HL-60/S4 (cell line): ENCODE data around the gene DSCAML1.

ENCODE experiments used
- in situ Hi-C: fragments of 300-500 bp; cut with MboI; formaldehyde crosslinking; loops from 2 replicates; pipeline ENCODE4 v1.14.3; 2022; ENCODE audit warnings: low sequenced_read_pairs

The DSCAML1 gene

DNA sequence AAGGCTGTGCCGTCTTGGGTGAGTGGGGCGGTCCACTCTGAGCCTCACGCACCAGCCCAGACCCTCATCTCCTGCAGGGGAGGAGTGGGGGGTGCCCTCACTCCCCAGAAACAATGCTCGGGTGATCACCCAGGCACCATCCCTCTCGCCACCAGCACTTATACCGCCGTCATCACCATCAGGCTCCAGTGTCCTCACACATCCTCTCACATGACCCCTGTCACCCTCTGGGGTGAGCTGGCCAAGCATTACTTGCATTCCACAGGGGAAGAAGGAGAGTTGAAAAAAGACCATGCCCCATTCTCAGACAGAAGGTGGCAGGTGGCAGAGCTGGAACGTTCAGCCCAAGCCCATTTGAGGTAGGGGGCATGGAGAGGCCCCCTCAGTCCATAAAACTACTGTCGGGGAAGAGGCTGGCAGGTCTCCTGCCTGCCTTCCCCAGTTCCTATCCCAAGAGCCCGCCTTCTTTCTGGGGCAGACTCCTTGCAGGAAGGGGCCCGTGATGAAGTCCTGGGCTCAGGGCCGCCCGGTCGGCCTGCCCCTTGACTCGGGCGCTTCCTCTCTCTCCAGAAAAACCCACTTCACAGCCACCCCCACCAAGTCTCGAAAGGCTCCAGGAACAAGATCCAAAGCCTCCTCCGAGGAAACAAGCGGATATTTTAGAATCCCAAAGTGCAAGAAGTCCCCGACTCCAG is 153.3 kb downstream of the DSCAML1 start:
- in situ Hi-C loops: no loop called here

DNA sequence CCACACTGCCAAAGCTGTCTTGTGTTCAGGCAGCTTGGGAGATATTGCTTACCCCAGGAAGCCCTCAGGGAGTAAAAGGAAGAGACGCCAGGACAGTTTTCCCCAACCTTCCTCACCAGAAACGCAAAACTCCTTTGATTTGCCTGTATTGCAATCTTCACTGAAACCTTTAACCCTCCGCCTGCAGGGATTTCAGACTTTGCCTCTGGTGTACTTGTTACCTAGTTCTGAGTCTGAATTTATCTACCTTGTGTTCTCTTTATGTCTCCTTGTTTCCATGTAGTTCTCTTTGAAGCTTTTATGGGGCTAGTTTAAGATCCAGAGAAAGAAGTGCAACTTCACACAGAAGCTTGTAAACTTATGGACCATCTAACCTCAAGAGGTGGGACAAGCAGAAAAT is 154.2 kb downstream of the DSCAML1 start:
- in situ Hi-C loops: no loop called here

DNA sequence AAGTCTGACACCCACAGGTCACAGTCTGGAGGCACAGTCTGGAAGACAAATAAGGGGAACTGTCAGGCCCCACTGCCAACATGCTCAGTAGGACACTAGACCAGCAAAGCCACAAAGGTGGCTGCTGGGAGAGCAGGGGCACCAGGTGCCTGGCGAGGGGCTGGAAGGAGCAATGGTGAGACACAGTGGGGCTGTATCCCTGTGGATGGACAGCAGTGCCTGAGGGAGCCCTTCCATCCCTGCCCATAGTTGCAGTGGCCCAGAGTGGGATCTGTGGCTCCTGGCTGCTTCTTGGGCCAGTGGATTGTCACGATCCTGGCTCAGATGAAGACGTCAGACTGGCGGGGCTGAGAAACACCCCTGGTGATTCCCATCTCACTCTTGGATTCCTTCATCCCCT is 154.6 kb downstream of the DSCAML1 start:
- in situ Hi-C loops: no loop called here

DNA sequence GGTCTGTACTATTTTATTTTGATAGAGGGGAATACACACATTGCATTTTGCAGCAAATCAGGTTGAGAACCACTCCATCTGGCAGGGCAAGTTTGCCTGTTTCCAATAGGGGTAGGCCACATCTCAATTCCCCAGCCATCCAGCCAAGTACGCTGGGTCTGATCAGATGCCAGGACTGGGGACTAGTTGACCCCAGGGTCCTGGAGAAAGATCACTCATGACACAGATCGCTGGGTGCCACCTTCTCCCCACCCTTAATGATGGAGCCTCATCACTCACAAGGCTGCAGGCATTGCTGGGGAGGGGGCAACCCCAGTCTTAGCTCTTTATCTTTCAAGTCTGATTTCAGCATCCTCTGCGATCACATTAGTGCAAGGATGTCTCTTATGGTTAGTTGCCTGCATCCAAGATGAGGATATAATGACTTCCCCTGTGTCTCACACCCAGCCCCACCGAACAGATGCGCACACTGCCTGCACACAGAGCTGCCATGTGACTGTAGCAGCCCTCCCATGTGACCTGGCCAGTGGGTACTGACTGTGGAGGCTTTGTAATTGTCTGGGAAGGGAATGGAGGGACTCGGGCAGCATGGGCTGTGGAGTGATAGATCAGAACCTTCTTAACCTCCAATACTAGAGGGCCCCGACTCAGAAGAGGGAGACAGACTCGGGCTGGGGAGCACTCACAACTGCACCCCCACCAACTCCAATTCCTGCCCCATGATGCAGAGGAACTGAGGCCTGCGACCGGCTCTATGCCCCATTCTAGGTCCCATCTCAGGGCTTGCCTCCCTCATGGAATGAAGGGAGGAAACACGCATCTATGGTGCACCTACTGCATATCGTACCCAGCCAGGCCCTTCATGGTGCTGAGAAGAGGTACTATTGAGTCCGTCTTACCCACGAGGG is 155.8 kb downstream of the DSCAML1 start:
- in situ Hi-C loops: no loop called here

DNA sequence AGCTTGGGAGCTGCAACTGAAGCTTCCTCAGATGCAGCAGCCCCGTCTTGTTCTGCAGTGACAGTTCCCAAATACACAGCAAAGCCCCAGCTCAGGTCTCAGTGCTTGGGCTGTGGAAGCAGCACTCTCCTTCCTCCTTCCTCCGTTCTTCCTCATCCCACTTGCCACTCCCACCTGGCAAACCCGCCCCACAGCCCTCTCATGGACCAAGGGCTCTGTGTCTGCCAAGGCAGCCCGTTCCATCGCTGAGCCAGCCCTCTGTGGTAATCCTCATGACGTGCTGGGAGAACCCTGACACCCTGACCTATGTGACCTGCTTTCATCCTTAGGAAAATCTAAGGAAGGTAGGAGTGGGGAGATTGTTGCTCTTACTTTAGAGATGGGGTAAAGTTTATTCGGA is 157.0 kb downstream of the DSCAML1 start:
- in situ Hi-C loops: no loop called here

DNA sequence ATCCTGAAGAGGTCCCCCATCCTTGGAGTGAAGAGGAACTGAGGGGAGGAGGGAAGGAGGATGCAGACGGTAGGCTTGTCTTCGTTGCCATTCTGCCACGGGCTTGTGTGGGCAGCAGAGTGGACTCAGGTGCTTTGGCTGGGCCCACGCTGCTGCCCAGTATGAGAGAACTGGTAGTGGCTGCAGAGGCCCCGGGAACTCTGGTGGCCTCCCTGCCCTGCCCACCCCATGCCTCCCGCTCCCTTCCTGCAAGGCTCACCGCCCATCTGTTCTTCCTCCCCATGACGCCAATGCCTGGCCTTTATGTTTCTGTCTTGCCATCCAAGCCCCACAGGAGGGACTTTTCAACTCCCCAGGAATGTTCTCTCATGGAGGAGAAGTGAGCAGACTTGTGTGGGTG is 157.4 kb downstream of the DSCAML1 start:
- in situ Hi-C loops: no loop called here

DNA sequence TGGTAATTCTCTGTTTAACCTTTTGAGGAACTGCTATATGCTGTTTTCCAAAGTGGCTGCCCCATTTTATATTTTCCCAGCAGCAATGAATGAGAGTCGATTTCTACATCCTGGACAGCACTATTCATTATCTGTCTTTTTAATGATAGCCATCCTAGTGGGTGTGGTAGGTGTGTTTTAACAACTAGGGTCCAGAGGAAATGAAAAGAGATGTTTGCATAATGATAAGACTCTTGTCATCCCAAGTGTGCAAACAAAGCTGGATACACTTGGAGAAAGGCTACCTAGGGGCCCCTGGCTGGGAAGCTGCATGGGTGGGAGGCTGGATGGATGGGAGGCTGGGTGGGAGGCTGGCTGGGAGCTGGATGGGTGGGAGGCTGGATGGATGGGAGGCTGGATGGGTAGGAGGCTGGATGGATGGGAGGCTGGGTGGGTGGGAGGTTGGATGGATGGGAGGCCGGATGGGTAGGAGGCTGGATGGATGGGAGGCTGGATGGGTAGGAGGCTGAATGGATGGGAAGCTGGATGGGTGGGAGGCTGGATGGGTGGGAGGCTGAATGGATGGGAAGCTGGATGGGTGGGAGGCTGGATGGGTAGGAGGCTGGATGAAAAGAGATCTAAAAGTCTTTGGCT is 158.0 kb downstream of the DSCAML1 start:
- in situ Hi-C loops: no loop called here

DNA sequence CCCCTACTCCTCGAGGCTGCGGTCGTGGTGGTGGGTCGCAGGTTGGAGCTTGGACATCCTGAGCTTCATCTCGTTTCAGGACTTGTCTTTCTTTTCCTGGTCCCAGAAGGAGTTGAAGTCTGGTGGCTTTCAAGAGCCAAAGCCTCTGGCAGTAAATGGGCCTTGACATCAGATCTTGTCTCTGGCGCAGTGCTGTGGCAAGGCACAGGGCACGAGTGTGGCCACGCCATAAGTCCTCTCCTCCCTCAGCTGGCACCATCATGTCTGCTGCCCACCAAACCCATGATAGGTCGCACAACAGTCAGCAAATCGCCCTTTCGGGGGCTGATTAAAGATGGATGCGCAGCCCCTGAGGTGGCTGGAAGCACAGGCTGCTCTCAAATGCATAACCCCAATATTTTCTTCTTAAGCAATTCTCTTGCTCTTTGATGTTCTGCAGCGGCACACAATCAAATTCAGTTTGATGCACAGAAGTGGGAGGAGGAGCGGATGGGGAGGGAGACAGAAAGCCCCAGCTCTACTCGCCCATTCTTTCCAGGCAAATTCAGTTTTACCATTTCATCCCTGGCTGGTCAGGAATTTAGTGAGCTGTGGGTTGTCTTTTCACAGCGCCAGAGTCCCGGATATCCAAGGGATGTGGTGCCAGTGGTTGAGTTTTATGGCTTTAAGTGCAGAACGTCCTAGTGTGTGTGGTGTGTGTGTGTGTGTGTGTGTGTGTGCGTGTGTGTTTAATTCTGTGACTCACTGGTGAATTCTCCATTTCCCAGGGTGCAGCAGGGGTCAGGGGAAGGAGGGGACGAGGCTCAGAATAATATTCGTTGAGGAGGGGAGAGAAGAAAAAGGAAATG is 162.0 kb downstream of the DSCAML1 start:
- in situ Hi-C loops: no loop called here

DNA sequence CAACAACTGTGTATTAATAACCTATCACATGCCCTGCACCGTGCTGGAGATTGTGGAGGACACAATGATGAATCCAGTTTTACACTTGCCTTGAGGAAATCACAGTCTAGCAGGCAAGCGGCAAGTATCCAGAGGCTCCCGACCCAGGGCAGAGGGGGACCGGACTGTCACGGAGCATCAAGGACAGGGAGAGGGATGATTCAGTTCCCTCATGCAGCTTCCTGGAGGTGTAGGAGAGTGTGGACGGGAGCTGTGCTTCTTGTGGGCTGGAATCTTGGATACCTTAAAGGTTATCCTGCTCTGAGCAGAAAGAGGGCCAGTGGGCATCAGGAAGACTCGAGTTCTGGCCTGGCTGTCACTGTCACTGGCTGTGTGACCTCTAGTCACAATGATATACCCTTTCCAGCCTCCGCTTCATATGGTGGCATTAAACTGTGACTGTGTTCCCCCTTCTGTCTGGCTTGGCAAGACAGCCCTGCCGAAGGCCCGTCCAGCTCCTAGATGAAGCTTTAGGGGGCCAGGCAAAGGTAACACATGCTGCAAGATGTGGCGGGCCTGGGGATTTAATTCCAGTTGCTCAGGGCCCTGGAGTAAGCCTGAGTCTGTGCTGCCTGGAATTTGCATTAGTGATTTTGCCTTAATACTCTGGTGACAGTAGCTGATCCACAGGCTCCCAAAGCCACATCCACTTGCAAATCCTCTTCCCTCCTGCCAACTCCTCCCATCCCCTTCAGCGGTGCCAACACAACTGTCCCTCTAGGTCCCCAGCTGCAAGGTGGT is 162.8 kb downstream of the DSCAML1 start:
- in situ Hi-C loops: no loop called here

DNA sequence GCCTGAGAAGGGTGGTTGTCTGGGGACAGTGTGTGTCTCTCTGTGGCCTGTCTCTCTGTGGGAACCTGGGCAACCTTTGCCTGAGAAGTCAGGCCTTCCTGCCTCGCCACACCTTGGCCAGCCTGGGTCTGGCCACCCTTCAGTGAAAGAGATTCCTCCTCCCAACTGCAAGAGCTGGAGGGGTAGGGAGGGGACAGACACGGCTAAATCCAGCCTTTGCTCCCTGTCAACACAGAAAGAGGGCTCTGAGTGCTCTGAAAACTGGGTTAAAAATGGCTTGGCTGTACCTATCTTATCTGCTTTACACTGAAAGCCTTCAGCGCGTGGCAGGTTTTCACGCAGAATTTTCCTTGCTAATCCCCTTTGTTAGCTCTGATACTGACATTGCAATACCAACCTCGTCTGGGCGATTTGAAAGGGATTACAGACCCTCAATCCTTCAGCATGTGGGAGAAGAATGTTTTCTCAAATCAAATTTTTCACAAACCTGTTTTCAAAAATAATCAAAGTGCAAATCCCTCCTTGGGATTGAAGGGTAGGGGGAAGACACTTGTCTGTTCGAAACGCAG is 163.7 kb downstream of the DSCAML1 start:
- in situ Hi-C loops: no loop called here

DNA sequence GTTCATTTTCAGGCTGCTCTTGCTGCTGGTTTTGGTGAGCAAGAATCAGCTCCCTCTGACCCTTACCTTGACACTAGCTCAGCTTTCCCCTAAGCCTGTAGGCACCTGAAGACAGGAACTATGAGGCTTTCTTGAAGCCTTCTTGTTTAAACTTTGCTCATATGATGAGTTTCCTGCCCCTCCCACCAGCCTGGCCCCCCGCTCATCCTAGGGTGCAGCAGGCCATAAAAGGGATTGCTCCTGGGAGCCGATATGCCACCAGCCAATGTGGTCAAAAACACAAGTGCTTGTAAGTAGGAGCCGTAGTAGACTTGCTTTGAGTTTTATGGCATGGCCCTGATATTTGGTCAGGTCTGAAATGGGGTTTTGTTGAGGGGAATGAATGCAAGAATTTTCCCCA is 164.7 kb downstream of the DSCAML1 start:
- in situ Hi-C loops: no loop called here

DNA sequence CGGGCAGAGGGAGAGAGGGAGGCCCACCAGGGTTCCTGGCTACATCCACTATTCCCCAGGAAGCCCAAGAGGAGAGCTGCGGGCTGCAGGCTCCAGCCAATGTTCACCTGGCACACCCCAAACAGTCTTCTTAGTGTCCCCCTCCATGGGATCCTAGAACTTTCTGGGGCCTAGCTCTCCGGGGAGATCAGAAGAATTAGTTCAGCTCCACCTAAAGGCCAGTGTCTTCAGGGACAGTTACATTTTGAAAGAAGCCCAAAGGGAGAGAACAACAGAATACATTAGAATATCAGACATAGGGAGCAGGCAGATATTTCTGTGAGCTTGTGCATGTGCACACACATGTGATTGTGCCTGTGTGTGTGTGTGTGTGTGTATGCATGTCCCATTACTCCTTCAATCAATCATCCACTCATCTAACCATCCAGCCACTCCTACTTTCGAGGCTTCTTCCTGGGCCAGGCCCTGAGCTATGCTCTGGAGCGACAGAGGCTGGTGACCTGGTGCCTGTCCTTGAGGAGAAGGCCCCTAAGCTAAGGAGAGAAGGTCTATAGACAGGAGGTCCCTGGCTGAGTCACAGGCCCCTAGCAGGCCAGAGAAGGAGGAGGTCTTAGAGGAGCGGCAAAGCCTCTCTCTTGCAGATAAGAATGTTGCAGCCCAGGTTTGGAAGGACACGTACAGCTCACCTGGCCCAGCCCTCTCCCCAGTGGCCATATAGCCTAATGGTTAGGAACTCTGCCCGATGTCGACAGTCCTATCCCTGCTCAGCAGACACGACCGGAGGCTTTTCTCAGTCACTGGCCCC is 165.5 kb downstream of the DSCAML1 start:
- in situ Hi-C loops: no loop called here

DNA sequence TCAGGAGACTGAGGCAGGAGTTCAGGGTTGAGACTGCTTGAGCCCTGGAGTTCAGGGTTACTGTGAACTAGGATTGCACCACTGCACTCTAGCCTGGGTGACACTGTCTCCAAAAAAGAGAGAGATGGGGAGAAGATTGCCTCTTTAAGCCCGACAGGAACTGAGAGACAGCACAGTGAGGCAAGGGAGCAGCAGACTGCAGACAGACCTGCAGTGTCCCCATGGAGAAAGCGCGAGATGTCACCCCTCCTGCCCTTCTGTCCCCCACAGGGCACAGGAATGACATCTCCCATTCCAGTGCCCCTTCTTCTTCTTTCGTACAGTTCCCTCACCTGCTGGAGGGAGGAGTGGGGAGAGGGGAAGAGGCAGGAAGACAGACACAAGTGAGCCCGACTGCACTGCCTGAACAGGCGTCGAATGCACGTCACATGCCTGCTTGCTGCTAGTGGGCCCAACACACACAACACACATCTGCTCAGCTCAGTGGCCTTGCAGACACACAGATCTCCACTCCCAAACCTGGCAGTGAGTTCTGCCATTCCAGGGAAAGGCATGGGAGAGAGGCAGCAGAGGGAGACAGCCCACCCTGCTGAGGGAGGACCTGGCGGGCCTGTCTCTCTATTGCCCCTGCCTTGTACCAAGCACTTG is 167.0 kb downstream of the DSCAML1 start:
- in situ Hi-C loops: no loop called here

DNA sequence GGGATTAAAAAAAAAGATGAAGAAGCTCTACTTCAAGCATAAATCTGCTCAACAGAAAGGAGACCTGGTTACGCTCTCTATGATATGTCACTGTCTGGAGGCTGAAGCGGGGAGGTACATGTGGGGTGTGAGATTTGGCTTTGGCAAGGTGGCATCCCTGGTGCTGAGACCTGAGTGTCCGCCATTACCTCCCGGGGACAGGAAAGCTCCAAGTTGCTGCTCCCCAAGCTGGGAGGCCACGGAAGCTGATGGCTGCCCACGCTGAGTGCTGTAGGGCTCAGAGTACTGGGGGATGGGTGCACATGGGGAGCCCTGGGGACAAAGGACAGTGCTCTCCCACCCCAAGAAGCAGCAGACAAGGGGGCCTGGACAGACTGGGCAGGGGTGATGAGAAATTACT is 167.9 kb downstream of the DSCAML1 start:
- in situ Hi-C loops: no loop called here

DNA sequence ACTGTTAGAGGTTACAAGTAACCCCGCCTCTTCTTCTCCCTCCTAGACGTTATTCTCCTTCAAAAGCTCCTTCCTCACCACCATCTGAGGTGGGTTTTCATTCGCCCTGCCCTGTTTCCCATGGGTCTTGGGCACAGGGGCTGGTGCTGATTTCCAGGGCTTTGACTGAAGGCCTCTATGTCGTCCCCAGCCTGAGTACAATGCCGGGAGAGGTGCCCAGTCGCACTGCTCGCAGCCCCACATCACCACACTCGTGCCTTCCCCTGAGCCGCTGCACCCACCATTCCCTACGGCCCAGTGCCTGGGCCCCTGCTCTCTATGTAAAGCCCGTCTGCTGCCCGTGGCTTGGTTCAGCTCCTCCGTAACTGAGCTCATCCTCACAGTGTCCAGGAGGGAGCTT is 169.8 kb downstream of the DSCAML1 start:
- in situ Hi-C loops: no loop called here

DNA sequence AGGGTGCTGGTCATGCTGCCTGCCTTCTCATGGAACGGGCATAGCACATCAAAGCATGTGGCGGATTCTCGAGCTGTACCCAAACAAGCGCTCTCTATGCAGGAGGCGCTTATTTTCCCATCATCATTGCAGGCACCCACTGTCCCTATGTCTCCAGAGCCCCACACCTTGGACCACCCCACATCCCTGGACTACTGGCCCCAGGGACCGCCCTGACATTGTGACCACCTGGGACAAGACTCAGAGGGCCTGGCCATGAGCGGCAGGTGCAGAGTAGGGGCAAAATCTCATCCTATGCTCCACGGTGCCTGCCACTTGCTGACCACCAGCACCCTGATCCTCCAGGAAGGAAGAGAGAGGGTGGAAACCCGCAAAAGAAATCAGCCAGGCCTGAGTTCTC is 170.4 kb downstream of the DSCAML1 start:
- in situ Hi-C loops: no loop called here

DNA sequence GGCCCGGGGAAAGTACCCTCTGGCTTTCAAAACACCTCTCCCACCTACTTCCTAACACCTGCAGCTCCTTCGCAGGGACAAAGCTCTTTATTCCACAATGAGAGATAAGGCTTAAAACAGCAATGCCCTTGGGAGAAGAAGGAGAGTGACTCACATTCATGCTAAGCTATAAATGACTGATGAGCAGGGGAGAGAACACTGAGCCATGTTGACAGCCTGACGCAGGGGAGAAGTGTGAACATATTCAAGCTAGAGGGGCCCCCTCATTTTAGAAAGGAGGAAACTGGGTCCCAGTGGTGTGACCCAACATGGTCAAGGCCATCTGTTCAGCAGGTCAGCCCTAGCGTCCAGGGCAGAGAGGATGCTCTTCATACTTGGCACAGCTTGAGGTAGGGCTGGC is 171.8 kb downstream of the DSCAML1 start:
- in situ Hi-C loops: no loop called here

DNA sequence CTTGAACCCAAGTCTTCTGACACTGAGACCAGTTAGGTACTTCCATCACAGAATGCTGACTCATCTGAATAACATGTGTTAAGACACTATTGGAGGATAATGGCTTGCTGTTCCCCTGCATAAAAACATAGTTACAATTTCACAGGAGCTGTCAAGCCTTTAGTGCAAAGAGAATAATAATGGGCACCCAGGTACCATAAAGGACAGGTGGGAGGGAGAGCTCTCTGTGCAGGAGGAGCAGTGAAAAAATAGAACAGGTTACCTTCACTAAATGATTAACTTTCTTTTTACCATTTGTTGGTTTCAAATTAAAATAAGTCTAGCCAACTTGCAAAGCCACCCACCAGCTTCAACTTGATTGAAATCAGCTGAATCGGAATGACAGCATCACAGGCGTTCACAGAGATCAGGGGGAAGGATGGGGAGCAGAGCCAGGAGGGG is 173.2 kb downstream of the DSCAML1 start:
- in situ Hi-C loops: no loop called here
